Body of pancreas (tissue), 4 donors: ENCODE measurements around the gene PRRC2A. TPM values are rescaled to one million over a fixed set of nuclear protein-coding genes. Genes with fewer than 3 reads are reported as not detected.

ENCODE experiments used
- ATAC-seq: fragments of 150-250 bp; one replicate; pipeline ENCODE4 v1.9.1; 2016
- DNase-seq, 4 donors: peaks; one replicate each; pipeline ENCODE4 v3.0.0-alpha.2; 2019
- H3K27ac ChIP-seq, 4 donors: fragments of 200-600 bp; sonication (generic); 1 replicate in 3 of 4; 2 replicates in 1 of 4; pipeline versions ENCODE4 v1.5.1 to v1.6.1; 2016 to 2019; ENCODE audit warnings: mild to moderate bottlenecking in 1 of 4, mixed read lengths in 1 of 4, moderate library complexity in 1 of 4
- H3K27me3 ChIP-seq, 2 donors: fragments of 200-600 bp; sonication (generic); one replicate each; pipeline ENCODE4 v1.6.0; 2016; ENCODE audit warnings: mild to moderate bottlenecking in 1 of 2
- H3K36me3 ChIP-seq, 2 donors: fragments of 200-600 bp; sonication (generic); replicated peaks in 1 of 2; 2 replicates each; pipeline ENCODE4 v1.5.1; 2016; ENCODE audit warnings: low read depth in 2 of 2; ENCODE audit not compliant: insufficient read depth in 1 of 2
- H3K4me1 ChIP-seq: fragments of 200-600 bp; sonication (generic); one replicate; pipeline ENCODE4 v1.6.0; 2016
- H3K4me3 ChIP-seq, 2 donors: fragments of 200-600 bp; sonication (generic); 1 replicate in 1 of 2; 2 replicates in 1 of 2; pipeline ENCODE4 v1.5.1; 2016 to 2019
- H3K9me3 ChIP-seq, 3 donors: fragments of 200-600 bp; sonication (generic); 1 replicate in 2 of 3; 2 replicates in 1 of 3; pipeline ENCODE4 v1.5.1; 2016
- POLR2A ChIP-seq, 3 donors: fragments of 450-650 bp; IDR thresholded peaks; one replicate each; pipeline ENCODE4 v1.6.1; 2016; ENCODE audit warnings: antibody characterized with exemption in 3 of 3, mild to moderate bottlenecking in 2 of 3
- WGBS, 2 donors: methylation state at CpG; one replicate each; pipeline ENCODE4 v1.1.5; 2017; 5-methylcytosine and 5-hydroxymethylcytosine counted together
- intact Hi-C: fragments of 100-400 bp; cut with DNase I; formaldehyde crosslinking; loops from one replicate; pipeline ENCODE4 v1.15.1; 2023
- total RNA-seq, 2 donors: library from RNA; depleted of rRNA; stranded (reverse); fragments of >200 nt; gene quantifications; one replicate each; pipeline ENCODE4 v1.1.0, GENCODE V29; 2016
- TF ChIP-seq, protein P1 (sequence below), 7 experiments: fragments of 450-650 bp in 4 of 7; fragments of 200-600 bp in 3 of 7; sonication (generic) in 3 of 7; IDR thresholded peaks; one replicate each; pipeline ENCODE4 v1.5.1; 2016 to 2019; ENCODE audit warnings: antibody characterized with exemption in 7 of 7

PRRC2A gene
- total RNA-seq, 2 donors from 2014 or later = 48.8 to 57.4 TPM

DNA sequence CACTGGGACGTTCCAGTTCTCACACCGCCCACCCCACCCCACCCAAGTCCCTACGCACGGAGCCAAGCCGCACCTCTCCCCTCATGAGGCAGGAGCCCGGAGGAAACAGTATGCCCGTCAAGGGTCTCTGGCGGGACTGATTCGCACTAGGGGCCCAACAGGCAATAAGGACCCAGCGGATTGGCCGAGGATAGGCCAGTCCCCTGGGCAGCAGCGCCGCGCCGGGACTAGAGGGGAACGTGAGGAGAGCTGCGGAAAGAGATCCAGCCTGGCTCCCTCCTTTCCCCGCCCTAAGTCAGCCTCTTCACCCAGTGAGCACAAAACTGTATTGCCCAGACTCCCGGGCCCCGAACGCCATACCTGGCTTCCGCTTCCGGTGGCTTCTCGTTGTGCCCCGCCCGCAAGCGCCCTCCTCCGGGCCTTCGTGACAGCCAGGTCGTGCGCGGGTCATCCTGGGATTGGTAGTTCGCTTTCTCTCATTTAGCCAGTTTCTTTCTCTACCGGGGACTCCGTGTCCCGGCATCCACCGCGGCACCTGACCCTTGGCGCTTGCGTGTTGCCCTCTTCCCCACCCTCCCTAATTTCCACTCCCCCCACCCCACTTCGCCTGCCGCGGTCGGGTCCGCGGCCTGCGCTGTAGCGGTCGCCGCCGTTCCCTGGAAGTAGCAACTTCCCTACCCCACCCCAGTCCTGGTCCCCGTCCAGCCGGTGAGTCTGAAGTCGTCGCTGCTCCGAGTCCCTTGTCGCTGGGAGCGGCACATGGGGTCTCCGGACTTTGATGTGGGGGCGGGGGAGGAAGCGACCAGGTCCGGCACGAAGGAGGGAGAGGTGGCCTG lies 45.2 kb downstream of the PRRC2A start, which contains the start of gene CSNK2B:
CSNK2B (plus strand) TSS at position 580 of the 836 bp plus-strand sequence. CDS start 752 bp downstream, outside the sequence.
- 0 to 1% methylated on average over 26 to 63 of the region's 63 CpGs for WGBS, 2 donors
- intact Hi-C loops = no loop called here

GRCh38 chr6:31666337-31666965 lies 45.9 kb downstream of the PRRC2A start:
- H3K4me1 ChIP-seq = peaks cover 46% of the 10 kb centered on the region
- peak overlapping the region; percentile 87 to 96 for H3K4me3 ChIP-seq
- H3K27ac ChIP-seq = peak overlapping the region; percentile 57 to 96 (median 88)
- 3 to 4% methylated on average over 15 of the region's 15 CpGs for WGBS, 2 donors
- no peaks in the 10 kb centered on the region for H3K27me3 ChIP-seq
- ATAC-seq (no peak), DNase-seq (no peak)
- peaks cover 6 to 28% of the 10 kb centered on the region in 2 donors for H3K36me3 ChIP-seq
- TF ChIP-seq, protein P1, sequence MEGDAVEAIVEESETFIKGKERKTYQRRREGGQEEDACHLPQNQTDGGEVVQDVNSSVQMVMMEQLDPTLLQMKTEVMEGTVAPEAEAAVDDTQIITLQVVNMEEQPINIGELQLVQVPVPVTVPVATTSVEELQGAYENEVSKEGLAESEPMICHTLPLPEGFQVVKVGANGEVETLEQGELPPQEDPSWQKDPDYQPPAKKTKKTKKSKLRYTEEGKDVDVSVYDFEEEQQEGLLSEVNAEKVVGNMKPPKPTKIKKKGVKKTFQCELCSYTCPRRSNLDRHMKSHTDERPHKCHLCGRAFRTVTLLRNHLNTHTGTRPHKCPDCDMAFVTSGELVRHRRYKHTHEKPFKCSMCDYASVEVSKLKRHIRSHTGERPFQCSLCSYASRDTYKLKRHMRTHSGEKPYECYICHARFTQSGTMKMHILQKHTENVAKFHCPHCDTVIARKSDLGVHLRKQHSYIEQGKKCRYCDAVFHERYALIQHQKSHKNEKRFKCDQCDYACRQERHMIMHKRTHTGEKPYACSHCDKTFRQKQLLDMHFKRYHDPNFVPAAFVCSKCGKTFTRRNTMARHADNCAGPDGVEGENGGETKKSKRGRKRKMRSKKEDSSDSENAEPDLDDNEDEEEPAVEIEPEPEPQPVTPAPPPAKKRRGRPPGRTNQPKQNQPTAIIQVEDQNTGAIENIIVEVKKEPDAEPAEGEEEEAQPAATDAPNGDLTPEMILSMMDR (IDR thresholded peaks at IDR 0.05) = no peak
- no peak for TF ChIP-seq POLR2A (IDR thresholded peaks at IDR 0.05)
- H3K9me3 ChIP-seq = no peaks in the 10 kb centered on the region
- intact Hi-C loops = no loop called here

More for the DNA sequence above, 45.2 kb downstream of the PRRC2A start, which contains the start of gene CSNK2B:
- Histone ChIP-seq H3K36me3 (peaks cover 6 to 22% of the 10 kb centered on the region in 2 donors), H3K4me3 (peak within 1 kb of the TSS; percentile 87 to 96), H3K4me1 (peaks cover 53% of the 10 kb centered on the region), H3K27ac (peak within 1 kb of the TSS; percentile 82 to 96 (median 94)), H3K9me3 (no peaks in the 10 kb centered on the region), H3K27me3 (no peaks in the 10 kb centered on the region)
- TF ChIP-seq, protein P1 (IDR thresholded peaks at IDR 0.05) = peak in 1 of 7 experiments; percentile 23
- TF ChIP-seq POLR2A (IDR thresholded peaks at IDR 0.05) = peak; percentile 69 to 91 (median 88)
- peak; percentile 97 to 99 (median 98) for DNase-seq
- peak; percentile 93 for ATAC-seq

DNA sequence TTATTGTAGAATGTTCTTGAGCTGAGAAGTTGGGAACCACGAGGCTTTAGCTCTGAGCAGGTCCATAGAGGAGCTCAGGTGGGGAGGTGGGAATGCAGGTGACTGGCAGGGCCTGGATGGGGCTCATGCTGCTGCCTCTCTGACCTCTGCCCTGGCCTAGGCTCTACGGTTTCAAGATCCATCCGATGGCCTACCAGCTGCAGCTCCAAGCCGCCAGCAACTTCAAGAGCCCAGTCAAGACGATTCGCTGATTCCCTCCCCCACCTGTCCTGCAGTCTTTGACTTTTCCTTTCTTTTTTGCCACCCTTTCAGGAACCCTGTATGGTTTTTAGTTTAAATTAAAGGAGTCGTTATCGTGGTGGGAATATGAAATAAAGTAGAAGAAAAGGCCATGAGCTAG lies 49.2 kb downstream of the PRRC2A start, which contains the start of gene LY6G5B:
LY6G5B (plus strand) TSS at position 301 of the 400 bp plus-strand sequence. CDS start 975 bp downstream, outside the sequence.
- Histone ChIP-seq H3K4me3 (no peak within 1 kb of the TSS), H3K4me1 (peaks cover 23% of the 10 kb centered on the region), H3K36me3 (peaks cover 6 to 33% of the 10 kb centered on the region in 2 donors), H3K27ac (no peak within 1 kb of the TSS), H3K27me3 (no peaks in the 10 kb centered on the region), H3K9me3 (no peaks in the 10 kb centered on the region)
- 70 to 73% methylated on average over 8 of the region's 8 CpGs for WGBS, 2 donors
- DNase-seq = no peak
- TF ChIP-seq POLR2A (IDR thresholded peaks at IDR 0.05) = no peak
- TF ChIP-seq, protein P1 (IDR thresholded peaks at IDR 0.05) = no peak
- intact Hi-C loops = no loop called here
- no peak for ATAC-seq

DNA sequence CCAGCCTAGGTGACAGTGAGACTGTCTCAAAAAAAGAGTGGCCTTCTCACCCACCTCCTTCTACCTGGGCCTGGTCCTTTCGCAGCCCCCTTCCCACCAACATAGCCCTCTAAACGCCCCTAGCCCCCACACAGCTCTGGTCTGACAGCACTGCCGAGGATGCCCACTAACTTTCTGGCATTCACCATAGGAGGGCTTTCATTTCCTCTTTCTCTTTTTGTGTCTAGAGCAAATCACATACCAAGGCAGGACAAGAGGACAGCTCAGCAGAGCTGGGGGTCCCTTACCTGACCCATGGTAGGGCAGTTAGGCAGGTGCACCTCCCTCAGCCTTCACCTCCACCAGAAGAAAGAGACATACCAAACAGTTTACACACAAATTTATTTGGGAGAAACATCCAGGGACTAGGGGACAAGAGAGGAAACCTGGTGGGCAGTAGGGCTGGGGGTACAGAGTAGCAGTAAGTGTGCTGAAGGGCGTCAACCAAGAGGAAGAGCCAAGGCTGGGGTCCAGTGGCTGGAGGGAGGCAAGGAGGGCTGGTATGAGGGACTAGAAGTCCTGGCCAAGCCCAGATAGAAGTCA lies 55.9 kb downstream of the PRRC2A start:
- WGBS, 2 donors = 81 to 89% methylated on average over 4 of the region's 4 CpGs
- TF ChIP-seq POLR2A (IDR thresholded peaks at IDR 0.05) = no peak
- TF ChIP-seq, protein P1 (IDR thresholded peaks at IDR 0.05) = no peak
- no peak for ATAC-seq
- DNase-seq = no peak
- Histone ChIP-seq H3K4me1 (peaks cover 12% of the 10 kb centered on the region), H3K27ac (no peak overlapping the region), H3K36me3 (peaks cover 0 to 5% of the 10 kb centered on the region in 2 donors), H3K9me3 (no peaks in the 10 kb centered on the region), H3K27me3 (no peaks in the 10 kb centered on the region), H3K4me3 (no peak overlapping the region)
- intact Hi-C loops = no loop called here
